ENCODE results near the gene GHRL.

The GHRL gene

GRCh38 chr3:10248984-10249748, 43.6 kb downstream of the GHRL start:
- peak overlapping the region; percentile 91 for H3K4me2 ChIP-seq (ENCODE audit: insufficient read depth, low read length, poor library complexity, severe bottlenecking)
- H3K36me3 ChIP-seq (replicated peaks in 1 of 2; ENCODE audit: control insufficient read depth in 2 of 2, insufficient read depth in 2 of 2, low read length in 2 of 2) = peaks cover 11 to 39% of the 10 kb centered on the region in 2 donors
- peaks cover 0 to 18% of the 10 kb centered on the region in 2 donors for H3K9me3 ChIP-seq (replicated peaks in 1 of 2; ENCODE audit: control insufficient read depth in 2 of 2, insufficient read depth in 1 of 2, low read depth in 1 of 2, low read length in 2 of 2)
- no peak overlapping the region for H3K4ac ChIP-seq (ENCODE audit: low read length)
- peak; percentile 18 for DNase-seq (ENCODE audit: low spot score)
- peak overlapping the region; percentile 78 for H2AK5ac ChIP-seq (ENCODE audit: low read depth, low read length)
- H2AFZ ChIP-seq (ENCODE audit: low read length) = peak overlapping the region; percentile 88
- peaks cover 0 to 11% of the 10 kb centered on the region in 2 donors for H3K4me1 ChIP-seq (ENCODE audit: control insufficient read depth in 2 of 2, insufficient read depth in 1 of 2, low read depth in 1 of 2, low read length in 2 of 2)
- peak overlapping the region; percentile 38 for H2BK15ac ChIP-seq (ENCODE audit: low read length)
- no peaks in the 10 kb centered on the region for H3K27me3 ChIP-seq (ENCODE audit: control insufficient read depth in 3 of 3, insufficient read depth in 3 of 3, low read depth in 1 of 3, low read length in 3 of 3)
- peak overlapping the region; percentile 94 for H3K14ac ChIP-seq (ENCODE audit: low read length)
- H2BK5ac ChIP-seq (ENCODE audit: low read length) = no peak overlapping the region
- no peak overlapping the region for H2BK12ac ChIP-seq (ENCODE audit: low read length)
- H3K27ac ChIP-seq (replicated peaks; ENCODE audit: low read length) = no peak overlapping the region
- H3K18ac ChIP-seq (ENCODE audit: low read length) = peak overlapping the region; percentile 89
- WGBS, 2 donors (ENCODE audit: extremely low coverage in 2 of 2, insufficient read length in 2 of 2, insufficient replicate concordance in 1 of 2) = no CpG with 5 or more reads among the region's 32 CpGs
- peak overlapping the region; percentile 67 for H3K23ac ChIP-seq (ENCODE audit: low read depth, low read length, poor library complexity)
- H3K9ac ChIP-seq (ENCODE audit: low read depth, low read length, poor library complexity) = peak overlapping the region; percentile 91
- peaks cover 3% of the 10 kb centered on the region for H3K79me1 ChIP-seq (ENCODE audit: low read depth, low read length)
- H4K8ac ChIP-seq (ENCODE audit: low read depth, low read length) = no peak overlapping the region
- peak overlapping the region; percentile 73 to 93 for H3K4me3 ChIP-seq (ENCODE audit: low read length in 2 of 2)
- H4K91ac ChIP-seq (ENCODE audit: low read depth, low read length, poor library complexity) = no peak overlapping the region
- H2BK120ac ChIP-seq (ENCODE audit: low read depth, low read length) = no peak overlapping the region

GRCh38 chr3:10248184-10248983, 44.4 kb downstream of the GHRL start, which contains the start of gene TATDN2:
Gene TATDN2, plus strand, starts transcription at chr3:10248459. Its CDS starts 742 bp downstream, at chr3:10249201.
- H2BK5ac ChIP-seq (ENCODE audit: low read length) = no peak within 1 kb of the TSS
- peaks cover 3 to 18% of the 10 kb centered on the region in 2 donors for H3K9me3 ChIP-seq (replicated peaks in 1 of 2; ENCODE audit: control insufficient read depth in 2 of 2, insufficient read depth in 1 of 2, low read depth in 1 of 2, low read length in 2 of 2)
- H3K14ac ChIP-seq (ENCODE audit: low read length) = peak within 1 kb of the TSS; percentile 94
- peak within 1 kb of the TSS; percentile 38 for H2BK15ac ChIP-seq (ENCODE audit: low read length)
- H2AFZ ChIP-seq (ENCODE audit: low read length) = peak within 1 kb of the TSS; percentile 88
- peak within 1 kb of the TSS; percentile 78 for H2AK5ac ChIP-seq (ENCODE audit: low read depth, low read length)
- peaks cover 3% of the 10 kb centered on the region for H3K79me1 ChIP-seq (ENCODE audit: low read depth, low read length)
- H3K18ac ChIP-seq (ENCODE audit: low read length) = peak within 1 kb of the TSS; percentile 89
- DNase-seq (ENCODE audit: low spot score) = peak; percentile 83
- H3K27me3 ChIP-seq (ENCODE audit: control insufficient read depth in 3 of 3, insufficient read depth in 3 of 3, low read depth in 1 of 3, low read length in 3 of 3) = no peaks in the 10 kb centered on the region
- peak within 1 kb of the TSS; percentile 91 for H3K9ac ChIP-seq (ENCODE audit: low read depth, low read length, poor library complexity)
- WGBS, 2 donors (ENCODE audit: extremely low coverage in 2 of 2, insufficient read length in 2 of 2, insufficient replicate concordance in 1 of 2) = no CpG with 5 or more reads among the region's 80 CpGs
- no peak within 1 kb of the TSS for H3K27ac ChIP-seq (replicated peaks; ENCODE audit: low read length)
- H4K91ac ChIP-seq (ENCODE audit: low read depth, low read length, poor library complexity) = no peak within 1 kb of the TSS
- peak within 1 kb of the TSS; percentile 67 for H3K23ac ChIP-seq (ENCODE audit: low read depth, low read length, poor library complexity)
- peak within 1 kb of the TSS; percentile 91 for H3K4me2 ChIP-seq (ENCODE audit: insufficient read depth, low read length, poor library complexity, severe bottlenecking)
- H3K36me3 ChIP-seq (replicated peaks in 1 of 2; ENCODE audit: control insufficient read depth in 2 of 2, insufficient read depth in 2 of 2, low read length in 2 of 2) = peaks cover 8 to 31% of the 10 kb centered on the region in 2 donors
- no peak within 1 kb of the TSS for H2BK120ac ChIP-seq (ENCODE audit: low read depth, low read length)
- no peak within 1 kb of the TSS for H4K8ac ChIP-seq (ENCODE audit: low read depth, low read length)
- peaks cover 0 to 11% of the 10 kb centered on the region in 2 donors for H3K4me1 ChIP-seq (ENCODE audit: control insufficient read depth in 2 of 2, insufficient read depth in 1 of 2, low read depth in 1 of 2, low read length in 2 of 2)
- H3K4me3 ChIP-seq (ENCODE audit: low read length in 2 of 2) = peak within 1 kb of the TSS; percentile 73 to 93
- no peak within 1 kb of the TSS for H3K4ac ChIP-seq (ENCODE audit: low read length)
- H2BK12ac ChIP-seq (ENCODE audit: low read length) = no peak within 1 kb of the TSS

GRCh38 chr3:10247679-10248183, 45.0 kb downstream of the GHRL start:
- H3K9me3 ChIP-seq (replicated peaks in 1 of 2; ENCODE audit: control insufficient read depth in 2 of 2, insufficient read depth in 1 of 2, low read depth in 1 of 2, low read length in 2 of 2) = peaks cover 3 to 18% of the 10 kb centered on the region in 2 donors
- H3K4me2 ChIP-seq (ENCODE audit: insufficient read depth, low read length, poor library complexity, severe bottlenecking) = peak overlapping the region; percentile 48
- H4K8ac ChIP-seq (ENCODE audit: low read depth, low read length) = no peak overlapping the region
- peaks cover 3% of the 10 kb centered on the region for H3K79me1 ChIP-seq (ENCODE audit: low read depth, low read length)
- H2BK12ac ChIP-seq (ENCODE audit: low read length) = no peak overlapping the region
- DNase-seq (ENCODE audit: low spot score) = no peak
- peak overlapping the region; percentile 44 for H3K23ac ChIP-seq (ENCODE audit: low read depth, low read length, poor library complexity)
- no CpG with 5 or more reads among the region's 14 CpGs for WGBS, 2 donors (ENCODE audit: extremely low coverage in 2 of 2, insufficient read length in 2 of 2, insufficient replicate concordance in 1 of 2)
- H3K27me3 ChIP-seq (ENCODE audit: control insufficient read depth in 3 of 3, insufficient read depth in 3 of 3, low read depth in 1 of 3, low read length in 3 of 3) = no peaks in the 10 kb centered on the region
- H3K4me1 ChIP-seq (ENCODE audit: control insufficient read depth in 2 of 2, insufficient read depth in 1 of 2, low read depth in 1 of 2, low read length in 2 of 2) = peaks cover 0 to 11% of the 10 kb centered on the region in 2 donors
- H2BK15ac ChIP-seq (ENCODE audit: low read length) = no peak overlapping the region
- H2AK5ac ChIP-seq (ENCODE audit: low read depth, low read length) = no peak overlapping the region
- peak overlapping the region; percentile 23 to 93 for H3K4me3 ChIP-seq (ENCODE audit: low read length in 2 of 2)
- H2BK5ac ChIP-seq (ENCODE audit: low read length) = no peak overlapping the region
- H4K91ac ChIP-seq (ENCODE audit: low read depth, low read length, poor library complexity) = no peak overlapping the region
- no peak overlapping the region for H3K18ac ChIP-seq (ENCODE audit: low read length)
- H2BK120ac ChIP-seq (ENCODE audit: low read depth, low read length) = no peak overlapping the region
- H3K36me3 ChIP-seq (replicated peaks in 1 of 2; ENCODE audit: control insufficient read depth in 2 of 2, insufficient read depth in 2 of 2, low read length in 2 of 2) = peaks cover 5 to 26% of the 10 kb centered on the region in 2 donors
- H3K14ac ChIP-seq (ENCODE audit: low read length) = no peak overlapping the region
- no peak overlapping the region for H3K4ac ChIP-seq (ENCODE audit: low read length)
- no peak overlapping the region for H3K27ac ChIP-seq (replicated peaks; ENCODE audit: low read length)
- peak overlapping the region; percentile 88 for H2AFZ ChIP-seq (ENCODE audit: low read length)
- peak overlapping the region; percentile 30 for H3K9ac ChIP-seq (ENCODE audit: low read depth, low read length, poor library complexity)

Measured in neuronal stem cell (in vitro differentiated cells).